ENCODE results near the gene QRFP.

DNA sequence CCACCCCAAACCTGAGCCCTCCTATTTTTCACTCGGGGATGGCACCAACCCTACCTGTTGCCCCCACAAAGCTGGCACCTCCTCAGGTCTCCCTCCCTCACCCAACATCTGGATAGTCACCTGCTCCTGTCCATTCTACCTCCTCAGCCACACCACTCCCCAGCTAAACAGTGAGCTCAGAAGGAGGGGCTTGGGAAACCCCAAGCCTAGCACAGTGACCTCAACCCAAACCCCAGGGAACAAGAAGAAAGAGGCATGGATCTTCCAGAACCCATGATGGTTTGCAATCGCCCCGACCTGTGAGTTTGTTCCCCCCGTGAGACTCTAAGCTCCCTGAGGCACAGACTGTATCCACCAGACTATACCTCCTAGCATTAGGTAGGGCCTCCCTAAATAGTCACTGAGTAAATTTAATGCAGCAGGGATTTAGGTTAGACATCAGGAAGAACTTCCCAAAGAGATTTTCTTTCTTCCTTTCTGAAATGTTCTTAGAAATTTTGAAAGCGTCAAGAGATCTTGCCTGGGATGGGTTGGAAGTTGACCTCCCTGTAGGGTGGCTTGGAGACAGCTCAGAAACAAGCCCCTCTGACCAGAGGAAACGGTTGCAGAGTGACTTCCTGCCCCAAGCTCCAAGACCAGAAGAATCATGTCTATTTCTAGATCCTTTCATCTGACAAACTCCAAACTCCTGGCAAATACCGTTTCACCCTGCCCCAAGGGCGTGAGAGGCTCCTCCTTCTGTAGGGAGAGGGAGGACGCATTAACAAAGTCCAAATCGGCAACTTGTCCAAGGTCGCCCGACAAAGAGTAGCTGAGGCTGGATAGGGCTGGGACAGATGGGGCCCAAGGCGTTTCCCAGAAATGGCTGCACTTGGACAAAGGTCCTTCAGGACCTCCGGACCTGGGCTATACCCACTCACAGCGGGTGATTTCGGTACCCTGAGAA lies 38.4 kb upstream of the QRFP start:
- TF ChIP-seq EZH2phosphoT487 (IDR thresholded peaks at IDR 0.05; ENCODE audit: low read length) (0 out of 2 replicates have a peak, but pooled peaks have one; percentile 44), EZH2 (optimal IDR thresholded peaks at IDR 0.05; ENCODE audit: low read depth, low read length) (no peak)
